GM18907 (cell line): Measurements from ENCODE around the gene APOBEC3A.
"Not testable (repeated sequence)": the region's sequence is repeated elsewhere in the genome, so short reads cannot be mapped to it uniquely, and the experiment has no call there.

Experiments
- ATAC-seq: cut with Tn5 transposase; IDR thresholded peaks from one replicate; pipeline ENCODE4 v1.9.1; 2021; ENCODE audit warnings: mild to moderate bottlenecking, moderate library complexity; ENCODE audit not compliant: unreplicated experiment

The APOBEC3A gene

DNA sequence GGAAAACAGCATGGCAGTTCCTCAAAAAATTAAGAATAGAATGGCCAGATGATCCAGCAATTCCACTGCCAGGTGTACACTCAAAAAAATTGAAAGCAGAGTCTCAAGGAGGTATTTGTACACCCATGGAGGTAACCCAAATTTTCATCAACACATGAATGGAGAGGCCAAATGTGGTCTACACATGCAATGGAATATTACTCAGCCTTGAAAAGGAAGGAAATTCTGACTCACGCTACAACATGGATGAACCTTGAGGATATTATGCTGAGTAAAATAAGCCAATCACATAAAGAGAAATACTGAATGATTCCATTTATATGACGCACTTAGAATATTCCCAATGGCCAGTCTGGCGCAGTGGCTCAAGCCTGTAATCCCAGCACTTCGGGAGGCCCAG, 19.9 kb downstream of the APOBEC3A start:
- not testable (repeated sequence) for ATAC-seq

- ATAC-seq = not testable (repeated sequence)
Observed at GRCh38 chr22:38980587-38980986, 23.2 kb downstream of the APOBEC3A start.

DNA sequence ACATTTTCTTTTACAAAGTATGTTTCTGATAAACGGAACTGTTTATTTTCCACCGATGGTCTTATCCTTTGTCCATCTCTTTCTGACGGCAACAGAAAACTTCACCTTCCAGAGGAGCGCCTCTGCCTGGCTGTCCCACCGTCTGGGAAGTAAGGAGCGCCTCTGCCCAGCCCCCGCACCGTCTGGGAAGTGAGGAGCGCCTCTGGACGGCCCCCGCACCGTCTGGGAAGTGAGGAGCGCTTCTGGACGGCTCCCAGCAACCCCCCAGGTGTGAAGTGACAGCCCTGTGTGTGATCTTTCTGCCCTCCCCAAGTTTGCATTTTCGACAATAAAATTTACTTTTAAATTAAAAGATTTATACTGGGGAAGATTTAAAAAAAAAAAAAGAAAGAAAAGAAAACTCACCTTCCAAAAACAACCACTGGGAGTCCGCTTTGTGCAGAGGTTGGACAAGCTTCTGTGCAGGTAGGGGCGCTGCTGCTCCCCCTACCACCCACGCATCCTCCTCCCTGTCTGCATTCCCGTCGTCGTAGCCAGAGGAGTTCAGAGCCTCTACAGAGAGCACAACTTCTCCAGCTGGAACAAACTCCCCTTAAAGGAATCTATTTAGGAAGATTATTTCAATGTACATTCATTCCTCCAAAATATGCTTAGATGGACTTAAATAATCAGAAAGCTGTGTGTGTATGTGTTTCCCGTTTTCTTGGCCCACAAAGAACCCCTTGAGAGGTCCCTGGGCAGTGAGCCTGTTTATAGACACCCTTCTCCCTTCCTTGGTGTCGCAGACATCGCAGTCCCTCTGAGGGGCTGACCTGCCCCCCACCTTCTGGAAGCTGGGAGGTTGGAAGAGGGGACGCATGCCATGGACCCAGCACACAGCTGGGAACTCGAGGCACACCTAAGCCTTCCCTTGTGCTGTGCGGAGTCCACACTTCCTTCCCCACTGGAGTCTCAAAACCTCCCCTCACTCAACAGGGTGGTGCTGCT, 23.9 kb downstream of the APOBEC3A start:
- ATAC-seq = peak; percentile 3

GRCh38 chr22:38981992-38982927, 24.9 kb downstream of the APOBEC3A start, which contains the start of gene APOBEC3B:
Gene APOBEC3B (plus strand): TSS chr22:38982347. CDS start chr22:38982454, 107 bp downstream.
- peak; percentile 55 for ATAC-seq

DNA sequence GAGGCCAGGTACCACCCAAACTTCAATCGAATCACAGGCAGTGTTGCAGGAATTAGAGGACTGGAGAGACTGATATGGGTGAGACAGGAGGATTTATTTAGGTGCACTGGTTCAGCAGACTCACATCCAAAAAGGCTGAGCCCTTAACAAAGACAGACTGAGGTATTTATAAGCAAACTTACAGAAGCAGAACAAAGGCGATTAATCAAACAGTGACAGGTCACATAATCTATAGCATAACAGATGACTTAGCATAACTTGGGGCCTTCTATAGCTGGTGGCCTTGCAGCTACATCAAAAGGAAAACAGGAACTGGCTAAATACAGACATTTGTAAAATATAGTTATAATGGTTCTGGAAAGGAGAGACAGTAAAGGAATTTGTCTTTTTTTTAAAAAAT, 26.8 kb downstream of the APOBEC3A start:
- no peak for ATAC-seq

- ATAC-seq = peak; percentile 77
Observed at GRCh38 chr22:38984784-38985757, 27.7 kb downstream of the APOBEC3A start.

- ATAC-seq = no peak
Observed at GRCh38 chr22:38986629-38987028, 29.2 kb downstream of the APOBEC3A start.

DNA sequence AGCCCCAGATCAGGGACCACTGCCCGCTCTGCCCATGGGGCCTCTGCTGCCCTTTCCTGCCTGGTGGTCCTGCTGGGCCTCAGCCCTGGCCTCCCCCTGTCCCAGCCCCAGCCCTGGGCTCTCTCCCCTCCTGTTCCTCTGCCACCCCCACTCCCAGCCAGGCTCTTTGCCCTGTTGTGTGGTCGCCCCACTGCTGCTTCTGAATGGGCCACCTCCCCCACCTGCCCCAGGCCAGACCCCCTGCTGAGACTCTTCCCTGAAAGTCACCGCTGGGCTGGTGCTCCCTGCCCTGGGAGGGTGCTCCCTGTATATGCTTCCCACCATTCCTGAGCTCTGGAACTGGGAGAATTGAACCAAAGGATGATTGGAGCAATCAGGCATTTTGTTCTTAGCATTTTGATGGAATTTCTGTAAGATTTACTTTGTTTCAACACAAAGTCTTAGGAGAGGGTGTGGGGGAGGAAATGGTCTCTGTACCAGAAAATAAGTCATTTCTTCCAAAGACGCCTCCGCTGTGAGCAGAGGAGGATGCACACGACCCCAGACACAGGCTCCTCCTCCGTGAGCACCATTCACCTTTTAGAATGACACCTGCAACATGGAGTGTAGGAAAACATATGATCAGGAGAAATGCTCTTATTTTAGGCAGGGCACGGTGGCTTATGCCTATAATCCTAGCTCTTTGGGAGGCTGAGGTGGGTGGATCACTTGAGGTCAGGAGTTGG, 29.9 kb downstream of the APOBEC3A start:
- ATAC-seq = no peak

DNA sequence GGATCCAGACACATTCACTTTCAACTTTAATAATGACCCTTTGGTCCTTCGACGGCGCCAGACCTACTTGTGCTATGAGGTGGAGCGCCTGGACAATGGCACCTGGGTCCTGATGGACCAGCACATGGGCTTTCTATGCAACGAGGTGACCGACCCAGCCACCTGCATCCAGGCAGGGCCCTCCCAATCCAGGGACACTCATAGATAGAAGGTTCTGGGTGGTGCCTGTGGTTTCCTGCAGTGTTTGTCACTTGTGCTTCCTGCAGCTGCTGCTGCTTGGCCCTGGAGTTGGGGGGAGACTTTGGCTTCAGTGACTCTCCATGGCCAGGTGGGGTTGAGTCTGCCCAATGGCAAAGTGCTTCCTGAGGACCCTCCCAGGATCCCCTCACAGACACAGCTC, 32.1 kb downstream of the APOBEC3A start:
- ATAC-seq = no peak

DNA sequence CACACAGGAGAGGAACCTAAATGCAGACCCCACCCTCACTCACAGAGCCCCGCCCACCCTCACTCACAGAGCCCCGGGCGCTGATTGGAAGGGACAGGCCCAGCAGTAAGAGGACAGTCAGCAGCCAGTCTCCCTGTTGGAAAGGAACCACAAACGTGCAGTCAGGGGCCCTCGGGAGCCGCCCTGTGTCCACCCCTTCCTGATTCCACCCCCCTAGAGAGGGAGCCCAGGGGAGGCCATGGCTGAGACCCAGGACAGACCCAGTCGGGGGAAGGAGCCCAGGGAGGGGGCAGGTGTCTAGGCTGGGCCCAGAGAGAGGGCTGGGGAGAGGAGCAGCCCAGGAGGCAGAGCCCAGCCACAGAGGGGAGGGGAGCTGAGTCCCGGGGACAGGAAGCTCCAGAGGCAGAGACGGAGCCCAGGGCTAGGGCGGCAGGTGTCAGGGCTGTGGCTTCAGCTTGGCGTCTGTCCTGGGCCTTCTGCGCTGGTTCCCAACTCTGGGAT, 35.5 kb downstream of the APOBEC3A start:
- ATAC-seq = not testable (repeated sequence)

GRCh38 chr22:38996105-38996504, 38.7 kb downstream of the APOBEC3A start:
- ATAC-seq = no peak

DNA sequence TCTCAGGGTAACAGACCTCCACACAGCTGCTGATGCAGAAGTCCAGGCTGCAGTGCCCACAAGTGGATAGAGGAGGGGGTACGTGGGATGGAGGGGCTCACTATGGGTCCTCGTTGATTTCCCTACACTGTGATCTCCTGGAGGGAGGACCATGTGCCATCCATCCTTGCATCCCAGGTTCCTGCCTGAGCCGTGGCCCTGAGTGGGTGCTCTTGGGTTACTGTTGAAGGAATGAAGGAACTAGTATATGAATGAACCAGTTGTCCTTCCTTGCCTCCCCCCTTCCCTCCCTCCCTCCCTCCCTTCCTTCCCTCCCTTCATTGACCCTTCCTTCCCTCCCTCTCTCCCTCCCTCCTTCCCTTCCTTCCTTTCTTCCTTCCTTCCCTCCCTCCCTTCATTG, 40.1 kb downstream of the APOBEC3A start:
- no peak for ATAC-seq

- peak; percentile 82 for ATAC-seq
Observed at GRCh38 chr22:39003165-39003638, 45.8 kb downstream of the APOBEC3A start.

- no peak for ATAC-seq
Observed at GRCh38 chr22:39007177-39007576, 49.8 kb downstream of the APOBEC3A start.

- ATAC-seq = not testable (repeated sequence)
Observed at GRCh38 chr22:39008271-39008850, 51.0 kb downstream of the APOBEC3A start.

DNA sequence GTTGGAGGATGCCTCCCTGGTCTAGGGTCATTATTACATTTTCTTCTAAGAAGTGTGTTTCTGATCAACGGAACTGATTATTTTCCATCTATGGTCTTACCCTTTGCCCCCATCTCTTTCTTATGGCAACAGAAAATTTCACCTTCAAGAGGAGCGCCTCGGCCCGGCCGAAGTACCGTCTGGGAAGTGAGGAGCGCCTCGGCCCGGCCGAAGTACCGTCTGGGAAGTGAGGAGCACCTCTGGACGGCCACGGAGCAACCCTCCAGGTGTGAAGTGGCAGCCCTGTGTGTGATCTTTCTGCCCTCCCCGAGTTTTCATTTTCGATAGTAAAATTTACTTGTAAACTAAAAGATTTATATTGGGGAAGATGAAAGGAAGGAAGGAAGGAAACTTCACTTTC, 53.5 kb downstream of the APOBEC3A start:
- ATAC-seq = no peak
